Germinal center (tissue), 1 donor: Measurements from ENCODE around the gene PITPNM1.
A peak's percentile ranks its signal among the peaks of the same experiment; 100 is the strongest.

Experiments
- DNase-seq: peaks from one replicate; pipeline ENCODE4 v3.0.0; 2012; ENCODE audit warnings: mixed read lengths, low spot score

Gene PITPNM1

GRCh38 chr11:67503119-67504004 is 1.8 kb downstream of the PITPNM1 start:
- no peak for DNase-seq

DNA sequence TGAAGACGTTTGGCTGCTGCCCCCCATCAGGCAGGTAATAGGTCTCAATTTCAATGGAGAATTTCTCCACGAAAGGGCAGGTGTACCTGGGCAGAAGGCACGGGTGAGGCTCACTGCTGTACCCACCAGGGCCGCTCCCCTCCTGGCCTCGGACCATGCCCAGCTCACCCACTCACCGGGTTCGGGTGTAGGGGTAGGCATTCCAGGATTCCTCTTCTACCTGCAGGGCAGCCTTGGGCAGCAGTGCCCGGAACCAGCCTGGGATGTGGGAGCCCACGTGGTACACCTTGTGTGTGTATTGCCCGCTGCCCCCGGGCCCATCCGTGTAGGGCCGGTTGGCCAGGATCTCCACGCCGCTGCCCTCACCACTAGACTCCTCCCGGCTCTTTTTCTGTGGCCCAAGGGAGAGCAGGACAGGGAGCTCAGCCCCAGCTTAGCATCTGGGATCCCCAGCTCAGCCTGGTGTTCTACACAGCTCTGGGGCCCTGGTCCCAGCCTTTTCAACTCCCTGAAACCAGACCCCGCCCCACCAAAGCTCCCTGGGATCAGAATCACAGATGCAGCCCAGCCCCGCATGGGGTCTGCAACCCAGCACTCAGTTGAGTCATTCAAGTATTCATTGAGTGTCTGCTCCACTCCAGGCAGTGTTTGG is 2.7 kb downstream of the PITPNM1 start:
- no peak for DNase-seq

DNA sequence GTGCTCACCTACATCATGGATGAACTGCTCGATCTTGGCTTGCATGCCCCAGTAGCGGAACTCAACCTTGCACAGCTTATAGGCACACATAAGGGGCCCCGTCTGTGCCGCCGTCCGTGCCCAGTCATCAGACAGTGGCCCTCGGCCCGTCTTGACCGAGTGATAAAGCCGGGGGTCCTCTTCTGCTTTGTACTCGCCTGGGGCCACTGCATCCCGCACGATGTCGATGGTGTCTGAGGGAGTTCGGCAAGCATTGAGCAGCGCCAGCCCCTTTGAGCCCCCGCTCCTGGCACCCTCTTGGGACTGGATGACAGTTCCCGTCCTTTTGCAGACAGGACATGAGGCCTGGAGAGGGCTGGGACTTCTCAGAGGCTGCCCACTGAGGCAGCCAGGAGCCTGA is 3.3 kb downstream of the PITPNM1 start:
- no peak for DNase-seq

GRCh38 chr11:67500831-67501715 is 4.1 kb downstream of the PITPNM1 start:
- no peak for DNase-seq

GRCh38 chr11:67500484-67500821 is 4.7 kb downstream of the PITPNM1 start:
- no peak for DNase-seq

DNA sequence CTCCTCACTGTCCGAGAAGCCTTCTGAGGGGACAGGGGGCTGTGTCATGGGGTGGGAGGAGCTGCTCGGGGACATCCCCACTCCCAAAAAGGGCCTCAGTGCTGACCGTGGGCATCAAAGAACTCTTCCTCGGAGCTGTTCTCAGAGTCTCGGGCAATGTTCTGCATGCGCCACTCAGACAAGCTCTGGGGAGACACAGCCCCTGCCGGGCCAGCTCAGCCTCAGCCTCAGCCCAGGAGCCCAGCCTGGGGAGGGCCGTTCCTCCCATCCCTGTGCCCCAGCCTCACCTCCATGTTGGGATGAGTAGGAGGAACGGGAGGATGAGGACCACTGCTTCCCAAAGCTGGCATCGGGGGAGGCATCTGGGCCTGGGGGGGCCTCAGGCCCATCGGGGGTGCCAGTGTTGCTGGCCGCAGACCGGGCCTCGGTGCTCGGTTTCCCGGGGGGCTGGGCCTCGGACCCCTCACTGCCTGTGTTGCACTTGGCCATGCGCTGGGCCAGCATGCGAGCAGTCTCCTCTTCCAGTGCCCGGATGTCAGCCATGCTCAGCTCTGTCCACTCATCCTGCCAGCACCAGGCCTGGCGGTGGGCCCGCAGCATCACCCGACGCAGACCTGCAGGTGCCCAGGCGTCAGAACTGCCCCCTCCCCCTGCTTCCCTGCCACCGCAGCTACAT is 5.2 kb downstream of the PITPNM1 start:
- DNase-seq, result no peak

DNA sequence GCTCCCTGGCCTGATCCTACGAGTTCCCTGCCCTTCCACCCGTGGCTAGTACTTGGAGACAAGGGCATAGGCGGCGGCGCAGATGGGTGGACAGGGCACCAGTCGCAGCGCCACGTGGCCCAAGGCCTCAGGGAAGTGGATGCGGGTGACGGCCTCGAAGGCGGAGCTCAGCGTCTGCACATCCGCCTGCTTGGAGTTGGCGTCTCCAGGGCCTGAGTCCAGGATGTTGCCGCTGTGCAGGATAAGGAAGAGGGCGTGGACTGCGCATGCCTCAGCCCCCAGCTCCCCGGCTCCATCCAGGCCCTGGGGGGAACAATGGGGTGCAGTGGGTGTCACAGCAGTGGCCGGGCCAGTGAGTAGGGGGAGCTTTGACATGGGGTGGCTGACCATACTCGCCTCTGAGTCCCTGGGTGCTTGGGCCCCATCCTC is 6.6 kb downstream of the PITPNM1 start:
- no peak for DNase-seq

- no peak for DNase-seq
These were observed 7.4 kb downstream of the PITPNM1 start for GRCh38 chr11:67497656-67498291.

DNA sequence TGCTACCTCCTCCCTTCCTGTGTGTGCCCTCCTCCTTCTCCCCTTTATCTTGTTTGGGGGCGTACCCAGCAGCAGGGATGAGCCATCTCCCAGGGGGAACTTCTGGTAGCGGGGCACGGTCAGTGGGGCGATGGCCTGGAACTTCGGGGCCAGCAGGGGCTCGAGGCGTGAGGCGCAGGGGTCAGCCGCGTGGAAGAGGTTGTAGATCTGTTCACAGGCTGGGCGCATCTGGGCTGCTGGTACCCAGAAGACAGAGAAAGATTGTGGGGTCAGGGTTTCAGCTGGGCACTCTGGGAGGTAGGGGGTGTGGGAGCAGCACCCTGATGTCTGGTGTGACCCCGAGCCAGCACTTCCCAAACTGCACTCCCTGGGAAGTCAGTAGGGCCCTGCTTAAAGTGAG is 9.1 kb downstream of the PITPNM1 start:
- DNase-seq, result no peak

GRCh38 chr11:67495234-67496005 is 9.7 kb downstream of the PITPNM1 start:
- no peak for DNase-seq

DNA sequence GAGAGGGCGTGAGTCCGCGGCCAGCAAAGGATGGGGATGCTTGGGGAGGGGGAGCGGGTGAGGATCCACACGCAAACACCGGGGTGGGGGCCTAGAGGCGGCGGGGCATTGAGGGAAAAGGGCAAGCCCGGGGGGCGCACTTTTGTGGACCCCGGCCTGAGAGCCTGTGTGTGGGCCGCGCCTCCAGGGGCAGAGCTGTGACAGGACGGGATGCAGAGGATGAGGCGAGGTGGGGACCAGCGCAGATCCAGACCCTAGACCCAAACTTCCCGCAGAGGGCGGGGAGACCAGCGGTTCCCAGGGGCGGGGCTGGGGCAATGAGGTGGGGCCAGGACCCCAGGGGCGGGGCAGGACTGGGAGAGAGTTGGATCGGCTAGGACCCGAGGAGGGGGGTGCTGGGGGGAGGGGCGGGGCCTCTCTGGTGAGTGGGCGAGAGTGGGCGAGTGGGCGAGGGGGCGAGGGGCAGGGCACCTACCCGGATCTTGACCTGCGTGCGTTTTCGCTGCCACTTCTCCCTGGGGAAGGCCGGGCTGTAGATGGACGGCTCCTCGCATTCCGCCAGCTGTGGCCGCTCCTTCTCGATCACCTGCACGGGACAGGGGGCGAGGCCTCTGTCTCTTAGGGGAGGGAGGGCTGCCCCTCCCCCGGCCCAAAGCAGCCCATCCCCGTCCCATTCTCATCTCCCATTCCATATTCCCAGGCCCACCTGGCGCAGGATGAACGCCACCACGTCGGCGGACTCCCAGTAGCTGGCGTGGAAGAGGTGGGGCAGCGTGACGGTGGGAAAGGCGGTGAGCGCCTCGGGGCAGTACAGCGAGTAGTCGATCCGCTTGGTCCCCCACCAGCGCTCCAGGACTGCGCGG is 10.6 kb downstream of the PITPNM1 start:
- DNase-seq, result no peak

DNA sequence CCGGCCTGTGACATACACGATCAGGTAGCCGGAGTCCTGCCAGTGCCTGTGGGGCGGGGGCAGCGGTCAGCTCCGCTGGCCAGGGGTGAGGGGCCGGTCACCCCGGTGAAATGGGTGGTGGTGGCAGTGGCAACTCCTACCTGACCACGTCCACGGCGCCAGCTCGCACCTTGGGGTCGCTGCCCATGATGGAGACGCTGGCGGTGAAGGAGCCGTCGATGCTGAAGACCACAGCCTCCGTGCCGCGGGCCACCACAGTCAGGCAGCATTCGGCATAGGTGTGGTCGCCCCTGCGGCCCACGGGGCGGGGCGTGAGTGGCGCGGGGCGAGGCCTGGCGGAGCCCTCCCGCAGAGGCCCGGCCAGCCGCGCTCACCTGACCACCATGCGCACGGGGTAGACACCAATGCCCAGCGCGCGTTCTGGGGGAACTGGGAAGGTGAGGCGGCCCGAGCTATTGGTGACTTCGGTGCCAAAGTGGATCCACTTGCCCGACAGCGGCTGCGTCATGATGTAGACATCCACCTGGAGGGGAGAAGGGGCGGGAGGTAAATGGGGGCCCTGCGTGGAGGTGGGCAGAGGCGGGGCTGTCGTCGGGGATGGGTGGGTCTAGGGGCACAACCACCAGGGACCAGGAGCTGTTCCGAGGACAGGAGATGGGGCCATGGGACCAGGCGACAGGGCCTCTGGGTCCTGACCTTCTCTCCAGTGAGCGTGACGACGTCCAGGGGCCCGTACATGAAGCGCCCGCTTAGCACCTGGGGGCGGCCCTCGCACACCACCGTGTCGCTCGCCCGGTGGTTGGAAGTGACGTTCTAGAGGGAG is 11.4 kb downstream of the PITPNM1 start:
- no peak for DNase-seq

GRCh38 chr11:67492801-67493547 is 12.2 kb downstream of the PITPNM1 start:
- DNase-seq, result peak; percentile 30

- DNase-seq, result no peak
These were observed 13.0 kb downstream of the PITPNM1 start for GRCh38 chr11:67492069-67492727.

DNA sequence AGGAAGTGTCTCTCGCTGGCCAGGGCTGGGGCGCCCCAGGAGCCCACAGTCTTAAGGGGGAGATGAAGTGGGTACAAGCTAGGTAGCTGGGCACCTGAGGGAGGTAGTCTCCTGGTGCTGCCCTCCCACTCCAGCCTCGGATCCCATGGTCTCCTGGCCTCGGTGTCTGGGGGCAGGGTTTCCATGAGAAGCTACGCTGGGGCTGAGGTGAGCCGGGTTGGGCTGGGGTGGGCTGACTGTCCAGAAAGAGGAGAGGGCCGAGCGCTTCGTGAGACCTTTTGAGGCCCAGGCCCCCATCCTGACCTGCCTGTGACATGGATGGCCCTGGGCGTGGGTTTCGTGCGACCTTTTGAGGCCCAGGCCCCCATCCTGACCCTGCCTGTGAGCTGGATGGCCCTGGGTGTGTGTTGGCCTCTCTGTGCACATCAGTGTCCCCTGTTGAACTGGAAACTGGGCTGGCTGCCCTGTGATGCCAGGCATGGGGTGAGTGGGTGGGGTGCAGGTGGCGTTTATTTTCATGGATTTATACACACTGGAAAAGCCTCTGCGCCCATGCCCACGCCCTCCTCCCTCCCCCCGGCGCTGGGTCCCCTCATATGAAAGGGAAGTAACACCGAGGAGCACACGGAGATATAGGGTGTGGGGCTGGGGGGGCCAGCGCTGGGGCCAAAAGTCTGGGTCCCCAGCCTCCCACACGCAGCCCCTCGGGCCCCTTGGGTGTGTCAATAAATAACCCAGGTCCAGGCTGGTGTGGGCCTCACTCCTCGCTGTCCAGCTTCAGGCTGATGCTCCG is 13.7 kb downstream of the PITPNM1 start:
- DNase-seq, result no peak

DNA sequence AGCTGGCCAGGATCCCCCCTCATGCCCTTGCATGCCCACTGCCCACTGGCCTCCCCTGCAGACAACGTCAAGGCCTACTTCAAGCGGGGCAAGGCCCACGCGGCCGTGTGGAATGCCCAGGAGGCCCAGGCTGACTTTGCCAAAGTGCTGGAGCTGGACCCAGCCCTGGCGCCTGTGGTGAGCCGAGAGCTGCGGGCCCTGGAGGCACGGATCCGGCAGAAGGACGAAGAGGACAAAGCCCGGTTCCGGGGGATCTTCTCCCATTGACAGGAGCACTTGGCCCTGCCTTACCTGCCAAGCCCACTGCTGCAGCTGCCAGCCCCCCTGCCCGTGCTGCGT is 14.5 kb downstream of the PITPNM1 start:
- no peak for DNase-seq
